Erythroblast (primary cell): ENCODE results near the gene PARN.
"Not testable (repeated sequence)": the region's sequence is repeated elsewhere in the genome, so short reads cannot be mapped to it uniquely, and the experiment has no call there.

Experiments
- DNase-seq, 2 experiments: peaks; one replicate each; lab custom pipeline; 2025; lab: John Stamatoyannopoulos, UW
- GATA1 ChIP-seq: IDR thresholded peaks from 2 replicates; pipeline ENCODE4 v1.6.1; 2011; ENCODE audit warnings: low read depth, mild to moderate bottlenecking, control low read depth, low read length, moderate library complexity
- POLR2A ChIP-seq: IDR thresholded peaks from 2 replicates; pipeline ENCODE4 v1.6.1; 2011; ENCODE audit warnings: mild to moderate bottlenecking, low read length

Gene PARN

DNA sequence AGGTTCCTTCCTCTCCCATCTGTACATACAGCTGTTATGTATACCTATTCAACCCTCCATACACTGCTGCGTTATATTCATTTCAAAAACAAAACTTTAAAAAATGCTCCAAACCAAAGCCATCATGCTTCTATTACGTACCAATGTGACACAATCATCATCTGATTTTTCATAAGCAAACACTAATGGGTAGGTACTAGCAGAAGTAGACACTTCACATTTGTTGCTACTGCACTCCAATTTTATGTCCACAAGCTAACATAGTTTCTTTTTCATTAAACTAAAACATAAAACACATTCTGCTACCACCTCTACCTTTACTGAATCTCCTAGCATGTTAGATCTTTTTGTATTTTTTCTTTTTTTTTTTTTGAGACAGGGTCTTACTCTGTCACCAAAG lies 57.5 kb downstream of the PARN start:
- TF ChIP-seq POLR2A (no peak), GATA1 (no peak)
- no peak for DNase-seq

DNA sequence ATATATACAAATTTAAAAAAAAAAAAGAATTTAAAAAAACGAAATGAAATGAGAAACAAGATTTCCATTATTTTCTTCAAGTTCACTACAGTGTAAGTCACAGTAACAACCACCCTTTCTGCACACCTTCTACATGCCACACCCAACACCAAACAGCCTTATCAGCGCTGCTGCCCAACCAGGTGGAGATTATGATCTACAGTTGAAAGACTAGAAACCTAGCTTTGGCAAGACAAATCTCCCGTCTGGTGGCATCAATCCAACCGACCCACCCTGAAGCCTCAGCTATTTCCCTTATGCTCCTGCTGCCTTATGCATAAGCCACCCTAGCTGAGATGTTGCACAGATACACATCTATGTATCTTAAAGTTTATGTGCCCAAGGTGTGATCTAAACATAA lies 60.8 kb downstream of the PARN start:
- no peak for TF ChIP-seq GATA1
- TF ChIP-seq POLR2A: no peak
- DNase-seq: peak; percentile 9 to 40

- TF ChIP-seq GATA1: no peak
- no peak for TF ChIP-seq POLR2A
- DNase-seq: no peak
Measured at GRCh38 chr16:14566599-14566998, 63.5 kb downstream of the PARN start.

- no peak for DNase-seq
- no peak for TF ChIP-seq GATA1
- TF ChIP-seq POLR2A: no peak
Measured at GRCh38 chr16:14565688-14566025, 64.4 kb downstream of the PARN start.

DNA sequence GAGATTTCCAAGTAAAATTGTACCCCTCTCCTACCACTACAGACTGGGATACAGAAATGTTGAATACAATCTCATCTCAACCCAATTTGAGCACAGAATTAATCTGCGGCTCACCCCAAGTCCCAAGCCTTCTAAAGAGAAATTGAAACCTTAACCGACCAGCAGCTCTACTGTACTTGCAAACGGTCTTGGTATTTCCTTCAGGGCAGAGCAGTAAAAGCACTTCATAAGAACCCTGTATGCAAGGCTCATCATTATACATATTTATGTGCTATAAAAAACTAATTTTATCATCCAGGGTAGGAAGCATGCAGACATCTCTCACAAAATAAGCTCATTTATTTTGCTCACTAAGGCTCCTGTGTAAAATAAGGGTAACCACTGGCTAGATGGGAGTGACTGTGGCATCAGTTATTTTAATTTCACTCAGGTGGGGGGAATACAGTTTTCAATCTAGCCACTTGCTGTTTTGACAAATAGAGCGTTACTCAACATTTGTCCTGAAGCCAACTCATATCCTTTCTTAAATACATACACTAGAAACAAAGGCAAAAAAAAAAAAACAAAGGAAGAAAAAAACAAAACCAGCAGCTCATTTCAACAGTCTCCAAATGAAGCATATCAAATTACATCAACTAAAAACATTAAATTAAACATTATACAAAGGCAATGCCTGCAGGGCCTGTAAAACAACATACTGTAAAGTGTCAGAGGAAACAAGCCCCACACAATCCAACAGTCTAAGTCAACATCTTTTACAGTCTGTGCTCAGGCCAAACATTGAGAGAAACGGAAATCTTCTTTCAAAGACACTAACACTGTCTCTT lies 65.0 kb downstream of the PARN start:
- TF ChIP-seq GATA1: no peak
- TF ChIP-seq POLR2A: no peak
- DNase-seq: no peak

GRCh38 chr16:14564323-14564722 lies 65.7 kb downstream of the PARN start:
- no peak for DNase-seq

DNA sequence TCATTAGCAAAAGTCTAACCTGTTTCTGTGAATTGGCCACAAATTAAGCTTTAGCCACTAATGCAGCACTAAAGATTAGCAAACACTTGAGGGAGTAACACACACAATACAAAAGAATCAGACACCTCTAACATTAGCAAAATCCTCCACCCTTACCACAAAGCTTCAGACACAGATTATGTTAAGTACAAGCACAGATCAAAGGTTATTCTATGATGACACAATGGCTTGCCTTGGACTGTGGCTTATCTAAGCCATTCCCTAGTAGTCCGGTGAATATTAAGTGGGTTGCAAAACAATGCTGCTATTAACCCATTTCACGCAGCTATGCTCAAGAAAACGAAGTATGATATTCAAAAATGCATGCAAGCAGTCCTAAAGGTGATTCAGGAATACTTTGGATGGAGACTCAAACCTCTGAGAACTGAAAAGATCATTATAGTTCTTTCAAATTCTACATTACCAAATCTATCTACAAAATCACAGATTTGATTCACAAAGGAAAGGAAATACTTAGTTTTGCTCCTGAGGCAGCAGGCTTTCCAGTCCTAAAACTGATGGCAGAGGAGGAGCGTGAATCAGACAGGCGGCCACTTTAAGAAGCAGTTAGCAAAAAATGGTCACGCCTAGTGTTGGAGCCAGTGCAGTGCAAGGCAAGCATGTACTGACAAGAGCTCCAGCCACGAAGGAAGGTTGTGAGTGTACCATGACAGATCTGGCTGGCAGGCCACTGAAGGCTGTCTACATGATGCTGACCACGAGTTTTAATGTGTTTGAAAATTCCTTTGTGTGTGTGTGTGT lies 67.2 kb downstream of the PARN start:
- no peak for DNase-seq
- TF ChIP-seq GATA1 (no peak), POLR2A (no peak)

More at GRCh38 chr16:14564323-14564722, 65.7 kb downstream of the PARN start:
- TF ChIP-seq POLR2A: no peak
- TF ChIP-seq GATA1: no peak

- no peak for DNase-seq
- TF ChIP-seq GATA1 (no peak), POLR2A (no peak)
Measured at GRCh38 chr16:14560523-14560922, 69.5 kb downstream of the PARN start.

DNA sequence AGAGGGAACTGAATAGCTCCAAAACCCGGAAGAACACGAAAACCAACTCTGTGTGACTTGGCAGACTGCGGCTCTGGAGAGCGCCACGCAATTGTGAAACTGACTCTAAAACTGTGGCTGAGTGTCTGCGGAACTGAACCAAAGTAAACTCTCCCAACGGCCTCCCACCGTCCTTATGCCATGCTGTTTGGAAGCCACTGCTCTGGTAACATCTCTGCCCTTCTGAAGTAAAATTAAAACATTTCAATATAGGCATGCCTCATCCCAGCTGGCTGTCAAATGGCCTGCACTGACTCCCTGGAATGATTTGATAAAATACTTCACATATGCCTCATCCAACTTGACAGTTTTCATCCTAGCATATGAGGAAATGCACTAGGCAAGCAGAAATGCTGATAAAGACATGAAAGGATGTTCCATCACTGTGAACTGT lies 70.2 kb downstream of the PARN start:
- DNase-seq: no peak
- no peak for TF ChIP-seq POLR2A
- TF ChIP-seq GATA1: no peak

DNA sequence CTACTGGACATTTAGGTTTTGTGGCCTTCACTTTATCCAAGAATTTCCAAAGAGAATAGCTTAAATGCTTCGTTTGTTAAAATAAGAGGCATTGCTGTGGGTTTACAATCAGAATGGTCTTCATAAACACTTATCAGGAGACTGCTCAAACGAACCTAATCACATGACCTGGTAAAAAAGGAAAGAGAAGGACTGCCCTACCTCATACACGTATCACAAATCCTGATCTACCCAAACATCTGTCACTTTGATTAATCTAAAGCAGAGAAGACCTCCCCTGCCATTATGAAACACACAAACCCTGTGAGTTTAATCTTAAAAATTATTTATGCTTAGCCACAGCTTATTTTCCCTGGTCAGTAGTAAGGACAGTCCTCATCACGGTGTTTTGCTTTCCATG lies 76.6 kb downstream of the PARN start:
- DNase-seq: peak in 1 of 2 experiments; percentile 16
- no peak for TF ChIP-seq GATA1
- no peak for TF ChIP-seq POLR2A

DNA sequence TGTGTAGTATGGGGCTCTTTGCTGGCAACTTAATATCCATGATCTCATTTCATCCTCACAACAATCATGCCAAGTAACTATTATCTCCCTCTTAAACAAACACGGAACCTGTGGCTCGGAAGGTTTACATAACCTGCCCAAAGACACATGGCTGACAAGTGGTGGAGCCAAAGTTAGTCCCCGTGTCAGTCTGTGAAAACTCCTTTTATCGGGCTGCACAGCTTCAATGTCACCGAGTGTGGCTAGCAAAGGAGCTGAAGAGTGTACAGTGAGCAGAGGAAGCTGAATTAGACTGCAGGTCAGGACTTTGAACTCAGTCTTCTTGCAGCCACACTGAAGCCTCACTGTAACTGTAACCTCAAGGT lies 80.3 kb downstream of the PARN start:
- no peak for DNase-seq
- no peak for TF ChIP-seq POLR2A
- TF ChIP-seq GATA1: no peak

DNA sequence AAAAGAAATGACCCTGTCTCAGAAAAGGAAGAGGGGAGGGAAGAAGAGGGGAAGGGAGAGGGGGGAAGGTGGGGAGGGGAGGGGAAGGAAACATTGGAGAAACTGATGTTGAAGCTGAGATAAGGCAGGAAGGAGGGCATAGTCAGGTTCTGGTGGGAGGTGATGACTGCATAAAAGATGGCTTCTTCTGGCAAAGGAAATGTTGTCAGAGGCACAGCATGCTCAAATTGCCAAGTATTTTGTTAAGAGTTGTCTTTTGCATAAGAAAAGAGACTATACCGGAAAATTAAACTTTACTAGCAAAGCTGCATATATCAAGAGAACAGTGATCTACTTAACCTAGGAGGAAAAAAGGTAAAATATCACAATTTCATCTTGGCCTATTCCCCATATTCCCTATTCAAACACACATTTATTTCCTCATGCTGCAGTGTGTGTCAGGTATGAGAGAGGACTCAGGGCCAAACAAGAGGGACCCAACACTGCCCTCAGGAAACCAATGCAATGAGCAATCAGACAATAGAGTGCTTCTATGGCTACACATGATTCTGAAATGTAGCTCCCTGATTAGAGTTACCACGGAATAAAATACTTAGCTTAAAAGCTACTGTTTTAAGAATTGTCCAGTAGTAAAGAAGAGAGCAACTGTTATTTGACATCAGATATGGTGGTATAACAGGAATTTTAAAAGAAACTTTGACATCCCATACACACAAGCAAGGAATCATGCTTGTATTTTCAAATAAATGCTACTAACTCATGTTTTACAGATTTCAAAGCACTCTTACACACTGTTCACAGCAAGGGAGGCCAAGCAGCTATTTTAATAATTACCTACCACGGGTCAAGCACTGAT lies 80.9 kb downstream of the PARN start:
- no peak for TF ChIP-seq POLR2A
- TF ChIP-seq GATA1: no peak

DNA sequence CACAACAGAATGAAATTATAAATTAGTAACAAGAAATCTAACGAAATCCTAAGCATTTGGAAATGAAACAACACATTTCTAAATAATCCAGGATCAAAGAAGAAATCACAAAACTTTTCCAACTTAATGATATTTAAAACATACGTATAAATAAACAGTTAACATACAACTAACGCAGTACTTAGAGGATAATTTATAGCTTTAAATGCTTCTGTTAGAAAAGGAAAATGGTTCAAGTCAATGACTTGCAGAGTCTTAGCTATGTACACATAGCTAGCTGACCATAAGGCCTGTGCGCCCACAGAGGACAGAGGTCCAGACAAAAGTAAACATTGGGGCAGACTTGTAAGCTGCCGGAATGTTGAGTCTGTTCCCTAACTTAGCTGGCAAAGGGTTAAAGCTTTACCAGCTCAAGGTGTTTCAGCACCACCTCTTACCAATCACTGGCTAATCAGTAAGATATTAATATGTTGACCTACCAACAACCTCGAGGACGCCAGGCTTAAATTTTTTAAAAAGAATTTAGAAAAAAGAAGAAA lies 84.6 kb downstream of the PARN start:
- no peak for DNase-seq
- no peak for TF ChIP-seq GATA1
- no peak for TF ChIP-seq POLR2A

More for the DNA sequence above, 80.9 kb downstream of the PARN start:
- no peak for DNase-seq

GRCh38 chr16:14544846-14545245 lies 85.2 kb downstream of the PARN start:
- DNase-seq: not testable (repeated sequence)
